ENCODE data around the gene SREBF1. TPM values are rescaled to one million over a fixed set of nuclear protein-coding genes. Genes with fewer than 3 reads are reported as not detected.

The SREBF1 gene
- total RNA-seq, 1 donor from 2014 or later = 365 TPM

- Mint-ChIP-seq H3K27ac (ENCODE audit: unreplicated experiment) (peak overlapping the region; percentile 81), H3K27me3 (ENCODE audit: unreplicated experiment) (peaks cover 31% of the 10 kb centered on the region), H3K4me1 (ENCODE audit: low read depth, unreplicated experiment) (peaks cover 51% of the 10 kb centered on the region), H3K9me3 (ENCODE audit: unreplicated experiment) (peaks cover 22% of the 10 kb centered on the region), H3K36me3 (ENCODE audit: unreplicated experiment) (peaks cover 5% of the 10 kb centered on the region), H3K4me3 (ENCODE audit: unreplicated experiment) (peak overlapping the region; percentile 46)
- TF ChIP-seq CTCF (IDR thresholded peaks at IDR 0.05; ENCODE audit: partially characterized antibody, unreplicated experiment) = no peak
- DNase-seq = no peak
Measured at GRCh38 chr17:17769869-17770631, 66.7 kb downstream of the SREBF1 start.

- no peak for TF ChIP-seq CTCF (IDR thresholded peaks at IDR 0.05; ENCODE audit: partially characterized antibody, unreplicated experiment)
- Mint-ChIP-seq H3K27ac (ENCODE audit: unreplicated experiment) (peak overlapping the region; percentile 81), H3K4me1 (ENCODE audit: low read depth, unreplicated experiment) (peaks cover 56% of the 10 kb centered on the region)
Measured at GRCh38 chr17:17768424-17769088, 68.2 kb downstream of the SREBF1 start.

DNA sequence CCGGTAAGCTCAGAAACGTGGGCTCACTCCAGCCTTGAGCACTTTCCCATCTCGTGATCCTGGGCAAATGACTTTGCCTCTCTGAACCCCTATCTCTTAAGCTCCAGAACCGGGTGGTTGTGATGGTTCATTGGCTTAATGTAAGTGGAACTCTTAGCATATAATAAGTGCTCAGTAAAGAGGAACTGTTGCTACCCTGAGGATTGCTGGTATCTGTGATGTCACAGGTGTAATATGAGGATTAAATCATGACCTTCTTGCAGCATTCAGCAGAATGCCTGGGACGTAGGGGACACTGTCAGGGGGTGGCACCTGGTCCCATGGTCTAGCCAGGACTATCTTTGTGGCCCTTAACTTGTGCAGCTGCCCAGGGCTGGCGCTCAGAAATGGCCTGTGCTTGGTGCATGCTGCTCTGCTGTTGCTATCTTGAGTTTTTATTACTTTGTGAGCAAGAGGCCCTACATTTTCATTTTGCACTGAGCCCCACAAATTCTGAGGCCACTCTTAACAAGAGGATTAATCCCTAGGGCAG is 68.8 kb downstream of the SREBF1 start:
- Mint-ChIP-seq H3K9me3 (ENCODE audit: unreplicated experiment) (peaks cover 21% of the 10 kb centered on the region), H3K27ac (ENCODE audit: unreplicated experiment) (no peak overlapping the region), H3K4me3 (ENCODE audit: unreplicated experiment) (no peak overlapping the region), H3K27me3 (ENCODE audit: unreplicated experiment) (peaks cover 37% of the 10 kb centered on the region), H3K36me3 (ENCODE audit: unreplicated experiment) (peaks cover 5% of the 10 kb centered on the region), H3K4me1 (ENCODE audit: low read depth, unreplicated experiment) (peaks cover 62% of the 10 kb centered on the region)
- DNase-seq = no peak
- TF ChIP-seq CTCF (IDR thresholded peaks at IDR 0.05; ENCODE audit: partially characterized antibody, unreplicated experiment) = no peak

More at GRCh38 chr17:17768424-17769088, 68.2 kb downstream of the SREBF1 start:
- Mint-ChIP-seq H3K27me3 (ENCODE audit: unreplicated experiment) (peaks cover 37% of the 10 kb centered on the region), H3K9me3 (ENCODE audit: unreplicated experiment) (peaks cover 23% of the 10 kb centered on the region), H3K36me3 (ENCODE audit: unreplicated experiment) (peaks cover 5% of the 10 kb centered on the region), H3K4me3 (ENCODE audit: unreplicated experiment) (peak overlapping the region; percentile 34)
- no peak for DNase-seq

DNA sequence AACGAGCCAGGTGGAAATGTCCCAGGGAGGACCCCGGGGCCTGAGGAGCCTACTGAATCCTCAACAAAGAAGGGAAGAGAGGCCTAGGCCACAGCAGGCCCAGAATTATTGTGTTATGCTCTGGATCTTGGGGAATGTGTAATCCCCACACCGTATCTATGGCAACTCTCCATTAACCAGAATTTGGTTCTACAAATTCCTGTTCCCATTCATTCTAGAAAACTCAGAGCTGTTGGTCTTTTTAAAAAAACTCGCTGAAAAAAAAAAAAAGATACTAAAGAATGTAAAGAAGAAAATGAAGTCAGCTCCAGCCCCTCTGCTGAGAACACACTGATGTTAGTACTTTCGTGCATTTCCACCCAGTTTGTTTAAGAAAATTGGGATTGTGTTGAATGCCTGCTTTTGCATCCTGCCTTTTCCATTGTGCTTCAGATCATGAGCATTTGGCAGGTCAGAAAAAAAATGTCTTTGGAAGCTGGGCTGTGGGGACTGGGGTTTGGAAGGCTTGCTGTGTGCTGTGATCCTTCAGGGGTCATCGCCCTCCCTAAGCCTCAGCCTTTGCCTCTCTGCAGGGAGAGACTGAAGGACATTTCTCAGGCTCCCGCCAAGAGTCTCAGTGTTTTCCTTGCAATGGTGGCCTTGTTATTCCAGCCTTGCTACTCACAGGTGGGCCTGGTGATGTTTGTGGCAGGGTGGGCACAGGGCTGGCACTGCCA is 69.5 kb downstream of the SREBF1 start:
- no peak for TF ChIP-seq CTCF (IDR thresholded peaks at IDR 0.05; ENCODE audit: partially characterized antibody, unreplicated experiment)
- no peak overlapping the region for H3K4me3 Mint-ChIP-seq (ENCODE audit: unreplicated experiment)
- DNase-seq = no peak
- peaks cover 61% of the 10 kb centered on the region for H3K4me1 Mint-ChIP-seq (ENCODE audit: low read depth, unreplicated experiment)
- H3K36me3 Mint-ChIP-seq (ENCODE audit: unreplicated experiment) = peaks cover 2% of the 10 kb centered on the region
- peaks cover 18% of the 10 kb centered on the region for H3K9me3 Mint-ChIP-seq (ENCODE audit: unreplicated experiment)
- H3K27ac Mint-ChIP-seq (ENCODE audit: unreplicated experiment) = no peak overlapping the region
- peaks cover 36% of the 10 kb centered on the region for H3K27me3 Mint-ChIP-seq (ENCODE audit: unreplicated experiment)

All from glutamatergic neuron (in vitro differentiated cells).